Esophagus (tissue), 2 donors: ENCODE measurements around the gene NPHS1. TPM values are rescaled to one million over a fixed set of nuclear protein-coding genes. Genes with fewer than 3 reads are reported as not detected.

Source experiments
- H3K27ac ChIP-seq, 2 donors: one replicate each; pipeline ENCODE4 v1.5.1; 2013; ENCODE audit warnings: low read depth in 2 of 2, mild to moderate bottlenecking in 2 of 2, inconsistent platforms in 1 of 2, low read length in 1 of 2, moderate library complexity in 1 of 2
- H3K27me3 ChIP-seq, 2 donors: one replicate each; pipeline ENCODE4 v1.6.1; 2013; ENCODE audit warnings: low read length in 2 of 2, control low read depth in 1 of 2, mild to moderate bottlenecking in 1 of 2; ENCODE audit not compliant: insufficient read depth in 2 of 2, control insufficient read depth in 1 of 2
- H3K36me3 ChIP-seq, 2 donors: one replicate each; pipeline ENCODE4 v1.6.1; 2013; ENCODE audit warnings: low read length in 1 of 2; ENCODE audit not compliant: control insufficient read depth in 2 of 2, insufficient read depth in 2 of 2
- H3K4me1 ChIP-seq, 2 donors: one replicate each; pipeline ENCODE4 v1.6.1; 2013; ENCODE audit warnings: low read length in 1 of 2; ENCODE audit not compliant: control insufficient read depth in 2 of 2, insufficient read depth in 2 of 2
- H3K4me3 ChIP-seq, 2 donors: one replicate each; pipeline ENCODE4 v1.5.1; 2013; ENCODE audit warnings: low read length in 2 of 2, mild to moderate bottlenecking in 2 of 2, low read depth in 1 of 2, moderate library complexity in 1 of 2
- H3K9me3 ChIP-seq, 2 donors: one replicate each; pipeline ENCODE4 v1.6.1; 2013; ENCODE audit warnings: mild to moderate bottlenecking in 2 of 2, low read depth in 1 of 2, low read length in 1 of 2, moderate library complexity in 1 of 2; ENCODE audit not compliant: control insufficient read depth in 2 of 2, insufficient read depth in 1 of 2
- WGBS, 2 donors: extraction: QIAGEN DNeasy Blood & Tissue Kit; methylation state at CpG; one replicate each; pipeline ENCODE4 v1.1.7; 2013; 5-methylcytosine and 5-hydroxymethylcytosine counted together
- polyA plus RNA-seq, 2 donors: library from polyadenylated mRNA; stranded (reverse); fragments of 200-250 nt; gene quantifications; one replicate each; pipeline ENCODE4 v1.2.3, GENCODE V29; 2013
- donor health status: healthy with polysubstance abuse.
- donor health status: Bipolar disorder and iron deficiency.

NPHS1 gene
- polyA plus RNA-seq, 2 donors: not detected

DNA sequence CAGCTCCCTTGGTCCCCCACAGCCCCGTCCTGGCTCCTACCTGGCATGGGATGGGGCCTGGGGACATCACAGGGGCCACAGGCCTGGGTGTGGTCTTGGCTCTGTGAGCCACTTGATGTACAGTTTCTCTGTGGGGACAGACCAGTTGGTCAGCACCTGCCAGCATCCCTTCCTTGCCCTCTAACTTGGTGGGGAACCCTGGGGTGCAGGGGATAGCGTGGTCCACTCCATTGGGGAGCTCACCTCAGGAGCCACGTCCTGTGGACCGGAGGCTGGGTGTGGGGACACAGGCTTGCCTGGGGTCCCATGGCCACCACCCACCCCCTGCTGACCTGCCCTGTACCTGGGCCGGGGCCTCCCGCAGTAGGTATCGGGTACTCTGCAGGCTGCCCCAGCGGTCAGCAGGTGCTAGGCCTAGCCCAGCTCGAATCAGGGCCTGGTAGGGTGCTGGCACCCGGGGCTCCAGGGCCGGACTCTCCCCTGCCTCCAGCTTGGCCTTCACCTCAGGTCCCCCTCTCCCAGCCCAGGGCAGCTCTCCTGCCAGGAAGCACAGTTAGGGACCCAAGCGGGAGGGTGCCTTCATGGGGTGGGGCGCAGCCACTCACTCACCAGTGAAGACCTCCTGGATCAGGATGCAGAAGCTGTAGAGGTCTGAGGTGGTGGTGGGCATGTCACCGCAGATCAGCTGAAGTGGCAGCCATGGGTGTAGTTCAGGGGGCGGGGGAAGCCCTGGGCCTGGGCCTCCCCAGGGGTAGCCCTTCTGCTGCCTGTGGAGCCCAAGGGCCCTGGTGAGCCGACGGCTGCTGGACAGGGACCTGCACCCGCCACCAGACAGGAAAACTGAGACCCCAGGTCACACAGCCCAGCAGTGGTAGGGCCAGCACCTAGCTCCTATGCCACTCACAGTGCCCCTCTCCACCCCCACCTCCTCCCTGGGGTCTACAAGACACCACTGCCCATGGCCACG lies 62.0 kb downstream of the NPHS1 start:
- Histone ChIP-seq H3K9me3 (no peaks in the 10 kb centered on the region), H3K27ac (no peak overlapping the region)

GRCh38 chr19:35789195-35789977 lies 62.9 kb downstream of the NPHS1 start:
- no peaks in the 10 kb centered on the region for H3K9me3 ChIP-seq
- H3K4me3 ChIP-seq: no peak overlapping the region
- peaks cover 0 to 2% of the 10 kb centered on the region in 2 donors for H3K4me1 ChIP-seq
- WGBS, 2 donors: 82 to 86% methylated on average over 11 of the region's 11 CpGs
- peaks cover 0 to 2% of the 10 kb centered on the region in 2 donors for H3K36me3 ChIP-seq
- H3K27me3 ChIP-seq: no peaks in the 10 kb centered on the region
- H3K27ac ChIP-seq: no peak overlapping the region

More for the DNA sequence above, 62.0 kb downstream of the NPHS1 start:
- Histone ChIP-seq H3K27me3 (no peaks in the 10 kb centered on the region), H3K4me3 (no peak overlapping the region), H3K4me1 (no peaks in the 10 kb centered on the region), H3K36me3 (peaks cover 0 to 2% of the 10 kb centered on the region in 2 donors)
- WGBS, 2 donors: 82 to 89% methylated on average over 19 of the region's 19 CpGs

- no peak overlapping the region for H3K27ac ChIP-seq
- 78 to 84% methylated on average over 12 of the region's 12 CpGs for WGBS, 2 donors
- peaks cover 0 to 2% of the 10 kb centered on the region in 2 donors for H3K4me1 ChIP-seq
- peaks cover 0 to 2% of the 10 kb centered on the region in 2 donors for H3K36me3 ChIP-seq
- no peak overlapping the region for H3K4me3 ChIP-seq
- no peaks in the 10 kb centered on the region for H3K9me3 ChIP-seq
- no peaks in the 10 kb centered on the region for H3K27me3 ChIP-seq
Observed at GRCh38 chr19:35788205-35788960, 63.9 kb downstream of the NPHS1 start.

GRCh38 chr19:35787227-35787799 lies 65.0 kb downstream of the NPHS1 start:
- WGBS, 2 donors: 88 to 93% methylated on average over 13 to 15 of the region's 15 CpGs
- Histone ChIP-seq H3K4me3 (no peak overlapping the region), H3K27me3 (no peaks in the 10 kb centered on the region), H3K4me1 (peaks cover 0 to 2% of the 10 kb centered on the region in 2 donors), H3K36me3 (peaks cover 0 to 5% of the 10 kb centered on the region in 2 donors), H3K27ac (no peak overlapping the region), H3K9me3 (no peaks in the 10 kb centered on the region)

- no peaks in the 10 kb centered on the region for H3K9me3 ChIP-seq
- no peaks in the 10 kb centered on the region for H3K27me3 ChIP-seq
- H3K4me1 ChIP-seq: peaks cover 0 to 2% of the 10 kb centered on the region in 2 donors
- no peak overlapping the region for H3K4me3 ChIP-seq
- H3K27ac ChIP-seq: no peak overlapping the region
- H3K36me3 ChIP-seq: peaks cover 0 to 8% of the 10 kb centered on the region in 2 donors
- WGBS, 2 donors: 85 to 91% methylated on average over 29 to 31 of the region's 31 CpGs
Observed at GRCh38 chr19:35786299-35787160, 65.8 kb downstream of the NPHS1 start.

DNA sequence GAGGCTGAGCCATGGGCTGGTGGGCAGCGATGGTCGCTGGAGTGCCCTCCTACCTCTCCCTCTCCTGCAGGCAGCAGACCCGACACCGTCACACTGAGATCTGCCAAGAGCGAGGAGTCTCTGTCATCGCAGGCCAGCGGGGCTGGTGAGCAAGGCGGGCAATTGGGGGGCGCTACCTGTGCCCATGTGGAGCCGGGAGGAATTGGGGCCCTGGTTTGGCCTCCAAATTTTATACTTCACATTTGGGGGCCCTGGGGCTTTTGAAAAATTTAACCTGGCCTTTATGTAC lies 67.0 kb downstream of the NPHS1 start:
- Histone ChIP-seq H3K4me1 (peaks cover 0 to 2% of the 10 kb centered on the region in 2 donors), H3K27me3 (no peaks in the 10 kb centered on the region), H3K9me3 (no peaks in the 10 kb centered on the region), H3K4me3 (no peak overlapping the region), H3K27ac (no peak overlapping the region), H3K36me3 (peaks cover 0 to 16% of the 10 kb centered on the region in 2 donors)
- WGBS, 2 donors: 90 to 92% methylated on average over 10 of the region's 10 CpGs

DNA sequence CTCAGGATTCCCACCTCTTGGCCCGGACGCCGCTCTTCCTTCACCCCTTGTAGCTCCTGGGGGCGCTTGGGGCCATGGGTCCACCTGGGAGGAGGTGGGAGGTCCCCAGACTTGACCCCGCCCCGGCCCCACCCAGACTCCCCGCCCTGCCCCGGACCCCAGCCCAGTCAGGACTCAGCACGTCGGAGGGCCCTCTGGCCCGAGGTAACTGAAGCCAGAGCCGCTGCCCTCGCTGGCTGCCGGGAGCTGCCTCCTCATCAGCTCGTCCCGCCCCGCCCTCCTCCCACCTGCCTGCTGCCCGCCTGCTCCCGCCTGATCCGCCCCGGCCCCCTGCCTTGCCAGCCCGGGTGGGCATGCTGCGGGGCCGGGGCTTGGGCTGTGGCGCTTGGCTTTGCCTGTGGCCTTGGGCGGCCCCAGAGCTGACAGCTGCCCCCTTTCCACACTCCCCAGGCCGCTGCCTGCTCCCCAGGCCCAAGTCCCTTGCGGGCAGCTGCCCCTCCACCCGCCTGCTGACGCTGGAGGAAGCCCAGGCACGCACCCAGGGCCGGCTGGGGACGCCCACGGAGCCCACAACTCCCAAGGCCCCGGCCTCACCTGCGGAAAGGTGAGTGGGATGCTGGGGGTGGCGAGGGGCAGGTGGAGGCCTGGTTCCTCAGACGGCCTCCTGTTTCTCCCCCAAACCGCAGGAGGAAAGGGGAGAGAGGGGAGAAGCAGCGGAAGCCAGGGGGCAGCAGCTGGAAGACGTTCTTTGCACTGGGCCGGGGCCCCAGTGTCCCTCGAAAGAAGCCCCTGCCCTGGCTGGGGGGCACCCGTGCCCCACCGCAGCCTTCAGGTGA lies 67.6 kb downstream of the NPHS1 start:
- WGBS, 2 donors: 82 to 87% methylated on average over 28 to 45 of the region's 45 CpGs
- peaks cover 0 to 2% of the 10 kb centered on the region in 2 donors for H3K4me1 ChIP-seq
- peaks cover 0 to 20% of the 10 kb centered on the region in 2 donors for H3K36me3 ChIP-seq

More for the DNA sequence above, 67.6 kb downstream of the NPHS1 start:
- Histone ChIP-seq H3K27ac (no peak overlapping the region), H3K9me3 (no peaks in the 10 kb centered on the region), H3K4me3 (no peak overlapping the region), H3K27me3 (no peaks in the 10 kb centered on the region)
